Mucosa of stomach (tissue), 1 donor: ENCODE results near the gene TMIGD3.
A peak's percentile ranks its signal among the peaks of the same experiment; 100 is the strongest.

Source experiments
- H3K27me3 ChIP-seq: one replicate; pipeline ENCODE4 v1.7.0; 2013; ENCODE audit warnings: mild to moderate bottlenecking, low read length; ENCODE audit not compliant: control insufficient read depth, insufficient read depth
- H3K36me3 ChIP-seq: one replicate; pipeline ENCODE4 v1.7.0; 2013; ENCODE audit warnings: low read length; ENCODE audit not compliant: control insufficient read depth, insufficient read depth
- H3K4me1 ChIP-seq: one replicate; pipeline ENCODE4 v1.7.0; 2013; ENCODE audit warnings: mild to moderate bottlenecking, low read length; ENCODE audit not compliant: control insufficient read depth, insufficient read depth
- H3K4me3 ChIP-seq: one replicate; pipeline ENCODE4 v1.7.0; 2013; ENCODE audit warnings: low read length
- H3K9ac ChIP-seq: one replicate; pipeline ENCODE4 v1.7.0; 2013; ENCODE audit warnings: mild to moderate bottlenecking, low read length, moderate library complexity
- H3K9me3 ChIP-seq: one replicate; pipeline ENCODE4 v1.7.0; 2013; ENCODE audit warnings: mild to moderate bottlenecking, low read length, moderate library complexity; ENCODE audit not compliant: control insufficient read depth
- donor health status: Pancreatic carcinoma.

The TMIGD3 gene

GRCh38 chr1:111450185-111450584 is 53.2 kb downstream of the TMIGD3 start:
- Histone ChIP-seq H3K4me1 (peaks cover 30% of the 10 kb centered on the region), H3K9me3 (no peaks in the 10 kb centered on the region), H3K4me3 (peak overlapping the region; percentile 99)

GRCh38 chr1:111449703-111450017 is 53.8 kb downstream of the TMIGD3 start:
- no peaks in the 10 kb centered on the region for H3K27me3 ChIP-seq
- no peaks in the 10 kb centered on the region for H3K9me3 ChIP-seq
- peaks cover 30% of the 10 kb centered on the region for H3K4me1 ChIP-seq
- H3K9ac ChIP-seq: peak overlapping the region; percentile 96
- no peaks in the 10 kb centered on the region for H3K36me3 ChIP-seq
- H3K4me3 ChIP-seq: peak overlapping the region; percentile 99

More at GRCh38 chr1:111450185-111450584, 53.2 kb downstream of the TMIGD3 start:
- Histone ChIP-seq H3K36me3 (no peaks in the 10 kb centered on the region), H3K9ac (peak overlapping the region; percentile 96), H3K27me3 (no peaks in the 10 kb centered on the region)

GRCh38 chr1:111448918-111449702 is 54.3 kb downstream of the TMIGD3 start, which contains the start of the genes ATP5PB and WDR77:
Gene ATP5PB (plus strand): TSS chr1:111449464. CDS start chr1:111449542, 78 bp downstream.
Gene WDR77 (minus strand): TSS chr1:111449256. CDS start chr1:111449169, 87 bp downstream.
- peak within 1 kb of the TSS; percentile 99 for H3K4me3 ChIP-seq
- no peaks in the 10 kb centered on the region for H3K36me3 ChIP-seq
- H3K4me1 ChIP-seq: peaks cover 30% of the 10 kb centered on the region
- no peaks in the 10 kb centered on the region for H3K27me3 ChIP-seq
- peak within 1 kb of the TSS; percentile 96 for H3K9ac ChIP-seq
- H3K9me3 ChIP-seq: no peaks in the 10 kb centered on the region

GRCh38 chr1:111448482-111448917 is 54.9 kb downstream of the TMIGD3 start:
- H3K27me3 ChIP-seq: no peaks in the 10 kb centered on the region
- no peaks in the 10 kb centered on the region for H3K9me3 ChIP-seq
- peak overlapping the region; percentile 96 for H3K9ac ChIP-seq
- no peaks in the 10 kb centered on the region for H3K36me3 ChIP-seq
- H3K4me1 ChIP-seq: peaks cover 30% of the 10 kb centered on the region
- H3K4me3 ChIP-seq: peak overlapping the region; percentile 99

- no peaks in the 10 kb centered on the region for H3K9me3 ChIP-seq
- H3K27me3 ChIP-seq: no peaks in the 10 kb centered on the region
- H3K9ac ChIP-seq: peak overlapping the region; percentile 26
- H3K4me1 ChIP-seq: peaks cover 30% of the 10 kb centered on the region
- no peaks in the 10 kb centered on the region for H3K36me3 ChIP-seq
- H3K4me3 ChIP-seq: peak overlapping the region; percentile 99
Measured at GRCh38 chr1:111446967-111447892, 56.2 kb downstream of the TMIGD3 start.

- Histone ChIP-seq H3K9me3 (no peaks in the 10 kb centered on the region), H3K4me3 (no peak overlapping the region), H3K4me1 (peaks cover 30% of the 10 kb centered on the region), H3K27me3 (no peaks in the 10 kb centered on the region), H3K9ac (no peak overlapping the region), H3K36me3 (no peaks in the 10 kb centered on the region)
Measured at GRCh38 chr1:111446546-111446945, 56.9 kb downstream of the TMIGD3 start.

- Histone ChIP-seq H3K27me3 (no peaks in the 10 kb centered on the region), H3K4me1 (peaks cover 26% of the 10 kb centered on the region), H3K36me3 (no peaks in the 10 kb centered on the region), H3K9me3 (no peaks in the 10 kb centered on the region), H3K4me3 (no peak overlapping the region), H3K9ac (no peak overlapping the region)
Measured at GRCh38 chr1:111444031-111444430, 59.4 kb downstream of the TMIGD3 start.

- H3K9me3 ChIP-seq: no peaks in the 10 kb centered on the region
- H3K36me3 ChIP-seq: no peaks in the 10 kb centered on the region
- no peak overlapping the region for H3K4me3 ChIP-seq
- no peaks in the 10 kb centered on the region for H3K27me3 ChIP-seq
- H3K4me1 ChIP-seq: peaks cover 20% of the 10 kb centered on the region
- H3K9ac ChIP-seq: no peak overlapping the region
Measured at GRCh38 chr1:111442457-111442856, 61.0 kb downstream of the TMIGD3 start.

GRCh38 chr1:111441573-111442192 is 61.8 kb downstream of the TMIGD3 start:
- no peaks in the 10 kb centered on the region for H3K27me3 ChIP-seq
- H3K4me1 ChIP-seq: peaks cover 13% of the 10 kb centered on the region
- H3K4me3 ChIP-seq: no peak overlapping the region
- no peaks in the 10 kb centered on the region for H3K36me3 ChIP-seq
- H3K9me3 ChIP-seq: no peaks in the 10 kb centered on the region
- H3K9ac ChIP-seq: no peak overlapping the region

GRCh38 chr1:111439461-111440351 is 63.7 kb downstream of the TMIGD3 start:
- H3K4me1 ChIP-seq: peaks cover 6% of the 10 kb centered on the region
- no peak overlapping the region for H3K4me3 ChIP-seq
- H3K9ac ChIP-seq: no peak overlapping the region
- H3K9me3 ChIP-seq: no peaks in the 10 kb centered on the region
- H3K27me3 ChIP-seq: peaks cover 3% of the 10 kb centered on the region
- H3K36me3 ChIP-seq: no peaks in the 10 kb centered on the region

- H3K9me3 ChIP-seq: no peaks in the 10 kb centered on the region
Measured at GRCh38 chr1:111436726-111437125, 66.7 kb downstream of the TMIGD3 start.

More at GRCh38 chr1:111436726-111437125, 66.7 kb downstream of the TMIGD3 start:
- H3K4me1 ChIP-seq: peaks cover 6% of the 10 kb centered on the region
- no peak overlapping the region for H3K9ac ChIP-seq
- no peak overlapping the region for H3K4me3 ChIP-seq
- H3K36me3 ChIP-seq: no peaks in the 10 kb centered on the region
- H3K27me3 ChIP-seq: peaks cover 9% of the 10 kb centered on the region
